H1 (cell line): ENCODE results near the gene ADAMTS17.

Experiments
- BRCA1 ChIP-seq: IDR thresholded peaks from 2 replicates; pipeline ENCODE4 v1.6.1; 2012; ENCODE audit warnings: low read depth, low read length, improper control_type of control experiment
- CHD2 ChIP-seq: IDR thresholded peaks from 2 replicates; pipeline ENCODE4 v1.6.1; 2012; ENCODE audit warnings: low read length, improper control_type of control experiment
- EP300 ChIP-seq, 2 experiments: IDR thresholded peaks; 1 replicate in 1 of 2; 2 replicates in 1 of 2; pipeline ENCODE4 v1.6.1; 2011 to 2012; ENCODE audit warnings: low read depth in 2 of 2, low read length in 2 of 2, mild to moderate bottlenecking in 2 of 2, borderline replicate concordance in 1 of 2, inconsistent platforms in 1 of 2, moderate library complexity in 1 of 2
- GABPA ChIP-seq: IDR thresholded peaks from 2 replicates; pipeline ENCODE4 v1.6.1; 2011; ENCODE audit warnings: mild to moderate bottlenecking, low read length, moderate library complexity, borderline replicate concordance; ENCODE audit not compliant: insufficient read depth
- JUND ChIP-seq: IDR thresholded peaks from 2 replicates; pipeline ENCODE4 v1.6.1; 2011; ENCODE audit warnings: mild to moderate bottlenecking, improper control_type of control experiment, low read length
- NRF1 ChIP-seq: IDR thresholded peaks from 2 replicates; pipeline ENCODE4 v1.6.1; 2011; ENCODE audit warnings: mild to moderate bottlenecking, low read depth, low read length, improper control_type of control experiment
- PHF8 ChIP-seq: fragments of 200-600 bp; sonication (generic); conservative IDR thresholded peaks from 2 replicates; pipeline ENCODE4 v1.7.1; 2012; ENCODE audit warnings: low read depth, mild to moderate bottlenecking, inconsistent platforms, low read length, moderate library complexity
- POLR2A ChIP-seq, 2 experiments: IDR thresholded peaks; 1 replicate in 1 of 2; 2 replicates in 1 of 2; pipeline ENCODE4 v1.6.1; 2011; ENCODE audit warnings: low read depth in 2 of 2, low read length in 2 of 2, mild to moderate bottlenecking in 2 of 2; ENCODE audit errors: control extremely low read depth in 1 of 2
- POLR2AphosphoS5 ChIP-seq: IDR thresholded peaks from 2 replicates; pipeline ENCODE4 v1.6.1; 2011; ENCODE audit warnings: low read depth, low read length
- RAD21 ChIP-seq, 2 experiments: IDR thresholded peaks in 1 of 2; conservative IDR thresholded peaks in 1 of 2; 2 replicates each; pipeline ENCODE4 v1.6.1; 2011; ENCODE audit warnings: low read depth in 2 of 2, low read length in 2 of 2, improper control_type of control experiment in 1 of 2, inconsistent platforms in 1 of 2, mild to moderate bottlenecking in 1 of 2, moderate library complexity in 1 of 2
- SUZ12 ChIP-seq: fragments of 200-600 bp; sonication (generic); IDR thresholded peaks from 2 replicates; pipeline ENCODE4 v1.6.1; 2012; ENCODE audit warnings: mild to moderate bottlenecking, inconsistent platforms, low read length, moderate library complexity, mixed read lengths
- YY1 ChIP-seq: IDR thresholded peaks from 2 replicates; pipeline ENCODE4 v1.6.1; 2011; ENCODE audit warnings: low read depth, mild to moderate bottlenecking, low read length
- TF ChIP-seq, protein P1 (sequence below), 3 experiments: IDR thresholded peaks; 1 replicate in 2 of 3; 2 replicates in 1 of 3; pipeline versions ENCODE4 v1.5.1 to v1.6.1; 2011; ENCODE audit warnings: low read length in 3 of 3, mild to moderate bottlenecking in 3 of 3, inconsistent platforms in 2 of 3, low read depth in 1 of 3, moderate library complexity in 1 of 3; ENCODE audit not compliant: insufficient read depth in 1 of 3; ENCODE audit errors: control extremely low read depth in 1 of 3
- TF ChIP-seq, protein P2 (sequence below): IDR thresholded peaks from 2 replicates; pipeline ENCODE4 v1.6.1; 2011; ENCODE audit warnings: low read depth, mild to moderate bottlenecking, low read length; ENCODE audit not compliant: insufficient read depth

DNA sequence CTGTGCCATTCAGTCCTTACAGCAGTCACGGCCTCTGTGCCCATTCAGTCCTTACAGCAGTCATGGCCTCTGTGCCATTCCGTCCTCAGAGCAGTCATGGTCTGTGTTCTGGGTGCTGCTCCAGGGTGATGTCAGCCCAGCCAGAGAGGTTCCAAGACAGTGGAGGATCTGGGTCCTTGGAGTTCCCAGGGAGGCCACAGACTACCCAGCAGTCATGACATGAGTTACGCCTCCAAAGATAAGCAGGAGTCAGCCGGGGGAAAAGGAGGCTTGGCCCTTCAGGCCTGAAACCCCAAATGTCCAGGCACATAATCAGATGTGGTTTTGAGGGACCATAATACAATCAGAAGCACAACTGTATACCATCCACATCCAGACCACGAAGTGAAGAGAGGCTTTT, 115.7 kb downstream of the ADAMTS17 start:
- TF ChIP-seq YY1 (no peak), CHD2 (no peak), RAD21 (IDR thresholded peaks at IDR 0.05 in 1 of 2, conservative IDR thresholded peaks at IDR 0.05 in 1 of 2; ENCODE audit: low read depth in 2 of 2, low read length in 2 of 2) (no peak), NRF1 (no peak), POLR2A (IDR thresholded peaks at IDR 0.05; ENCODE audit: control extremely low read depth in 1 of 2, low read depth in 2 of 2, low read length in 2 of 2) (no peak), GABPA (no peak), POLR2AphosphoS5 (no peak), SUZ12 (no peak), PHF8 (no peak), BRCA1 (no peak), JUND (no peak), EP300 (IDR thresholded peaks at IDR 0.05; ENCODE audit: borderline replicate concordance in 1 of 2, low read depth in 2 of 2, low read length in 2 of 2) (no peak)
- TF ChIP-seq, protein P1, sequence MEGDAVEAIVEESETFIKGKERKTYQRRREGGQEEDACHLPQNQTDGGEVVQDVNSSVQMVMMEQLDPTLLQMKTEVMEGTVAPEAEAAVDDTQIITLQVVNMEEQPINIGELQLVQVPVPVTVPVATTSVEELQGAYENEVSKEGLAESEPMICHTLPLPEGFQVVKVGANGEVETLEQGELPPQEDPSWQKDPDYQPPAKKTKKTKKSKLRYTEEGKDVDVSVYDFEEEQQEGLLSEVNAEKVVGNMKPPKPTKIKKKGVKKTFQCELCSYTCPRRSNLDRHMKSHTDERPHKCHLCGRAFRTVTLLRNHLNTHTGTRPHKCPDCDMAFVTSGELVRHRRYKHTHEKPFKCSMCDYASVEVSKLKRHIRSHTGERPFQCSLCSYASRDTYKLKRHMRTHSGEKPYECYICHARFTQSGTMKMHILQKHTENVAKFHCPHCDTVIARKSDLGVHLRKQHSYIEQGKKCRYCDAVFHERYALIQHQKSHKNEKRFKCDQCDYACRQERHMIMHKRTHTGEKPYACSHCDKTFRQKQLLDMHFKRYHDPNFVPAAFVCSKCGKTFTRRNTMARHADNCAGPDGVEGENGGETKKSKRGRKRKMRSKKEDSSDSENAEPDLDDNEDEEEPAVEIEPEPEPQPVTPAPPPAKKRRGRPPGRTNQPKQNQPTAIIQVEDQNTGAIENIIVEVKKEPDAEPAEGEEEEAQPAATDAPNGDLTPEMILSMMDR (IDR thresholded peaks at IDR 0.05; ENCODE audit: control extremely low read depth in 1 of 3, insufficient read depth in 1 of 3, low read depth in 1 of 3, low read length in 3 of 3), result no peak
- TF ChIP-seq, protein P2, sequence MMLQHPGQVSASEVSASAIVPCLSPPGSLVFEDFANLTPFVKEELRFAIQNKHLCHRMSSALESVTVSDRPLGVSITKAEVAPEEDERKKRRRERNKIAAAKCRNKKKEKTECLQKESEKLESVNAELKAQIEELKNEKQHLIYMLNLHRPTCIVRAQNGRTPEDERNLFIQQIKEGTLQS, result no peak
